Measurements from ENCODE around the gene CABP4. TPM values are rescaled to one million over a fixed set of nuclear protein-coding genes. Genes with fewer than 3 reads are reported as not detected.

CABP4 gene
- total RNA-seq, 6 donors from 2014 or later = 1.5 to 4.7 (median 2.3) TPM

DNA sequence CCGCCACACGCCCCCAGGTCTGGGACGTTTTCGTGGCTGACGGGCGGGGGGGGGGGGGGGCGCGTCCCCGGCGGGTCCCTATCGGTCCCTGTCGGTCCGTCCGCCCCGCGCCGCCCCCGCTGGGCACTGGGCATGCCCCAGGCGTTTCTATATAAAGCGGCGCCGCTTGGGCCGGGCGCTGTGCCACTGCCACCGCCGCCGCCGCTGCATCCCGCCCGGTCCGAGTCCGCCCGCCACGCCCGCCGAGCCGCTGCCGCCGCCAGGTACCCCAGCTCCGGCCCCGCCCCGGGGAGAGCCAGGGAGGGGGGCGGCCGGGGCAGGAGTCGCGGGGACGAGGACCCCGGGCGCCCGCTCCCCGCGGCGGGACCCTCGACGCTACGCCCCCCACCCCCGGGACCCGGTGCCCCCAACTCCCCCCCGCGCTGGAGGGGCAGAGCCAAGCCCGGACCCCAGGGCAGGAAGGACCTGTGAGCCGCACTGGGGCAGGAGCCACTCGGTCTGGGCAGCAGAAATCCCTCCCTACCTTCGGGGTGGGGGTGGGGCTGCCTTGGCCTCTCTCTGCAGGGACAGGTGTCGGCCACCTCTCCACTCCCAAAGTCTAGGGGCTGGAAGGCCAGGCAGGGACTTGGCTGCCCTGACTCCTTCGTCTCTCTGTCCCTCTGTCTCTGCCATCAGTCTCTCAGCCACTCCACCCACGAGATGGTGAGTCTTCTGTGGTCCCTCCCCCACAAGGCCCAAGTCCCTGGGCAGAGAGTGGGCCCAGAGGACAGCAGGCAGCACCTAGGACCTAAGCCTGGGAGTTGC lies 39.5 kb upstream of the CABP4 start, which contains the start of gene CARNS1:
Gene CARNS1, plus strand, starts transcription at position 178 of the 804 bp plus-strand sequence. Its CDS starts 522 bp downstream, at position 700.
- DNase-seq (peak in 1 of 2 donors; percentile 90), ATAC-seq (ENCODE audit: low FRiP score in 2 of 2) (no peak)
- WGBS, 2 donors = 27 to 29% methylated on average over 1 to 13 of the region's 67 CpGs
- peak within 1 kb of the TSS in 3 of 4 donors; percentile 35 to 71 (median 68) for H3K27ac ChIP-seq
- H3K27me3 ChIP-seq = peaks cover 0 to 3% (median 0%) of the 10 kb centered on the region in 4 donors
- TF ChIP-seq POLR2AphosphoS5 (IDR thresholded peaks at IDR 0.05) = no peak
- no peak for TF ChIP-seq POLR2A (IDR thresholded peaks at IDR 0.05)
- no peaks in the 10 kb centered on the region for H3K36me3 ChIP-seq
- peak within 1 kb of the TSS in 3 of 4 donors; percentile 25 to 42 (median 39) for H3K4me3 ChIP-seq
- no peaks in the 10 kb centered on the region for H3K9me3 ChIP-seq
- H3K4me1 ChIP-seq = peaks cover 43 to 57% (median 48%) of the 10 kb centered on the region in 4 donors

DNA sequence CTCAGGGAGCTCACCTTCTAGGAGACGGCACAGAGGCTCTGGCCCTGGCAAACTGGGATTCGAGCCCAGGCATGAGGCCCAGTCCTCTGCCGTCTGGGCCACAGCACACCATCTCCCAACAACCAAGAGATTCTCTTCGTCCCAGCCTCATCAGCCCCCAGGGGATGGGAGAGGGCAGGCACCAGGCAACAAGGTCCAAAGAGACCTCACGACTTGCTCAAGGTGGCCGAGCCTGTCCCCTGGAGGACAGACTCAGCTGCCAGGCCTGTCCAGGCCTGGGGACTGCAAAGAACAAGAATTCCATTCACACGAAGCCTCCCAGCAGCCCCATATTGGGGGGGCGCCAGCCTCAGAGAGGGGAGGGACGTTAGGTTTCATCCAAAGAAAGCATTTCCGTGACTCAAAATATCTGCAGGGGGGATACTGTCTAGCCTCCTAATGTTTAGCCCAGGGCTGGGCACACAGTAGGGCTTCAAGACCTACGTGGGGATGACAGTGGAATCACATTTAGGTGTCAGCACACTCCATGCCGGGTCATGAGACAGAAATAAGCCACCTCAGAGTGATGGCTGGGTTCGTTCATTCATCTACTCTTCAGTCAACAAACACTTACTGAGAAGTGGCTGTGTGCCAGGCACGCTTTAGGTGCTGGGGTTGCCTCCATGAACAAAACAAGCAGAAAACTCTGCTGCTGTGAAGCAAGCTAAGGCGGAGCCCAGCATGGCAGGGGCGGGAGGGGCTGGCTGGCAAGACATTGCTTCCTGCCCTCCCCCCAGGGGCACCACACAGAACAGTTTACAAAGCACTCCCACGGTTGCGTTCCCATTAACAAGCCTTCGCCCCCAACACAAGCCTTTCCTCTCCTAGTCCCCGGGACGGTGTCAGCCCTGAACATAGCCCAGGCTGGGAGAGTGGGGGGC lies 38.5 kb upstream of the CABP4 start:
- H3K36me3 ChIP-seq = no peaks in the 10 kb centered on the region
- H3K9me3 ChIP-seq = no peaks in the 10 kb centered on the region
- peak overlapping the region; percentile 42 to 68 (median 52) for H3K27ac ChIP-seq
- H3K4me1 ChIP-seq = peaks cover 47 to 63% (median 50%) of the 10 kb centered on the region in 4 donors
- ATAC-seq (ENCODE audit: low FRiP score in 2 of 2) (no peak), DNase-seq (peak in 1 of 2 donors; percentile 61)
- WGBS, 2 donors = 31 to 39% methylated on average over 12 to 21 of the region's 21 CpGs
- no peak overlapping the region for H3K4me3 ChIP-seq
- TF ChIP-seq POLR2AphosphoS5 (IDR thresholded peaks at IDR 0.05) (no peak), POLR2A (IDR thresholded peaks at IDR 0.05) (no peak), EP300 (IDR thresholded peaks at IDR 0.05) (no peak)
- TF ChIP-seq, protein P1, sequence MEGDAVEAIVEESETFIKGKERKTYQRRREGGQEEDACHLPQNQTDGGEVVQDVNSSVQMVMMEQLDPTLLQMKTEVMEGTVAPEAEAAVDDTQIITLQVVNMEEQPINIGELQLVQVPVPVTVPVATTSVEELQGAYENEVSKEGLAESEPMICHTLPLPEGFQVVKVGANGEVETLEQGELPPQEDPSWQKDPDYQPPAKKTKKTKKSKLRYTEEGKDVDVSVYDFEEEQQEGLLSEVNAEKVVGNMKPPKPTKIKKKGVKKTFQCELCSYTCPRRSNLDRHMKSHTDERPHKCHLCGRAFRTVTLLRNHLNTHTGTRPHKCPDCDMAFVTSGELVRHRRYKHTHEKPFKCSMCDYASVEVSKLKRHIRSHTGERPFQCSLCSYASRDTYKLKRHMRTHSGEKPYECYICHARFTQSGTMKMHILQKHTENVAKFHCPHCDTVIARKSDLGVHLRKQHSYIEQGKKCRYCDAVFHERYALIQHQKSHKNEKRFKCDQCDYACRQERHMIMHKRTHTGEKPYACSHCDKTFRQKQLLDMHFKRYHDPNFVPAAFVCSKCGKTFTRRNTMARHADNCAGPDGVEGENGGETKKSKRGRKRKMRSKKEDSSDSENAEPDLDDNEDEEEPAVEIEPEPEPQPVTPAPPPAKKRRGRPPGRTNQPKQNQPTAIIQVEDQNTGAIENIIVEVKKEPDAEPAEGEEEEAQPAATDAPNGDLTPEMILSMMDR (IDR thresholded peaks at IDR 0.05) = no peak
- peaks cover 0 to 3% (median 0%) of the 10 kb centered on the region in 4 donors for H3K27me3 ChIP-seq

DNA sequence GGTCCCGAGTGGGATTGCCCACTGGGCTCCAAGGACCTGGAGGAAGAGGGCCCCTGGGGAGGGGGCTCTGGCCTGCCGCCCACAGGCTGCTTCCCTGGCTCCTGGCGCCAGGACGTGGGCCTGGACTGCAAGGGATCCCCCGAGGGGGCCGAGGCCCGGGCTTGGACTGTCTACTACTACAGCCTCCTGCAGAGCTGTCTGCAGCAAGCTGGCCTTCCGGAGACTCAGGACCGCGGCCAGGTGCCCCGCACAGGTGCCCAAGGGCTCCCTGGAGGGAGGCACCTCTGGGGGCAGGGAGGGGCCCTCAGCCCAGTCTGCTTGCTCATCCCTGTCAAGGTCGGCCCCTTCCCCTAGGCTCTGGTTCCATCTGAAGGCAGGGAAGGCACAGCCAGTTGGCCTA lies 37.7 kb upstream of the CABP4 start:
- DNase-seq = peak in 1 of 2 donors; percentile 83
- 71 to 100% methylated on average over 1 to 8 of the region's 12 CpGs for WGBS, 2 donors
- ATAC-seq (ENCODE audit: low FRiP score in 2 of 2) = no peak

DNA sequence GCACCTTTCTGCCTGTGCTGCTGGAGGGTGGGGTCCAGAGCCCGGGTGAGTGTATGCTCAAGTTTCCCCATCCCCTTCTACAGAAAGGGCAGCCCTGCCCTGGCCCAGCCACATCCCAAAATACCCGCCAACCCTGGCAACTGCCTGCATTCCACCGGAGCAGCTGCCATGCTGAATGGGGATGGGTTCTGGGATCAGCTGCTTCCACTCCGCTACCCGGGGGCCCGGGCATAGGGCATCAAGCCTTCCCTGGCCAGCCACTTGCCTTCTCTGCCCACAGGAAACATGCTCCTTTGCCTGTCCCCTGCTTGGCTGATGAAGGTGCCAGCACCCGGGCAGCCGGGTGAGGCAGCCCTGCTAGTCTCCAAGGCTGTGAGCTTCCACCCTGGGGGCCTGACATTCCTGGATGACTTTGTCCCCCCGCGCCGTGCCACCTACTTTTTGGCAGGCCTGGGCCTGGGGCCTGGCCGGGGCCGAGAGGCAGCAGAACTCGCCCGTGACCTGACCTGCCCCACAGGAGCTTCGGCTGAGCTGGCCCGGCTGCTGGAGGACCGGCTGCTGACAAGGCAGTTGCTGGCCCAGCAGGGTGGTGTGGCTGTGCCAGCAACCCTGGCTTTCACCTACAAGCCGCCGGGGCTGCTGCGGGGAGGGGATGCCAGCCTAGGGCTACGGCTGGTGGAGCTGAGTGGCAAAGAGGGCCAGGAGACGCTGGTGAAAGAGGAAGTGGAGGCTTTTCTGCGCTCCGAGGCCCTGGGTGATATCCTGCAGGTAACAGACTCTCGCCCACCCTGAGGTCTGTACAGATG lies 36.5 kb upstream of the CABP4 start:
- TF ChIP-seq POLR2A (IDR thresholded peaks at IDR 0.05) = no peak
- TF ChIP-seq, protein P1 (IDR thresholded peaks at IDR 0.05) = no peak
- no peak for TF ChIP-seq EP300 (IDR thresholded peaks at IDR 0.05)
- TF ChIP-seq POLR2AphosphoS5 (IDR thresholded peaks at IDR 0.05) = no peak
- WGBS, 2 donors = 70 to 83% methylated on average over 12 to 23 of the region's 26 CpGs
- H3K9me3 ChIP-seq = no peaks in the 10 kb centered on the region
- H3K36me3 ChIP-seq = no peaks in the 10 kb centered on the region
- H3K27me3 ChIP-seq = peaks cover 0 to 3% (median 0%) of the 10 kb centered on the region in 4 donors
- ATAC-seq (ENCODE audit: low FRiP score in 2 of 2) = no peak
- no peak overlapping the region for H3K4me3 ChIP-seq
- peaks cover 47 to 63% (median 50%) of the 10 kb centered on the region in 4 donors for H3K4me1 ChIP-seq
- peak in 1 of 2 donors; percentile 86 for DNase-seq
- peak overlapping the region in 2 of 4 donors; percentile 13 to 42 for H3K27ac ChIP-seq

More for the DNA sequence above, 37.7 kb upstream of the CABP4 start:
- Histone ChIP-seq H3K36me3 (no peaks in the 10 kb centered on the region), H3K4me1 (peaks cover 47 to 63% (median 50%) of the 10 kb centered on the region in 4 donors), H3K27me3 (peaks cover 0 to 3% (median 0%) of the 10 kb centered on the region in 4 donors), H3K4me3 (no peak overlapping the region), H3K27ac (peak overlapping the region; percentile 42 to 68 (median 52)), H3K9me3 (no peaks in the 10 kb centered on the region)
- no peak for TF ChIP-seq EP300 (IDR thresholded peaks at IDR 0.05)
- TF ChIP-seq, protein P1 (IDR thresholded peaks at IDR 0.05) = no peak
